Measurements from ENCODE around the gene FOXL2.

The FOXL2 gene

DNA sequence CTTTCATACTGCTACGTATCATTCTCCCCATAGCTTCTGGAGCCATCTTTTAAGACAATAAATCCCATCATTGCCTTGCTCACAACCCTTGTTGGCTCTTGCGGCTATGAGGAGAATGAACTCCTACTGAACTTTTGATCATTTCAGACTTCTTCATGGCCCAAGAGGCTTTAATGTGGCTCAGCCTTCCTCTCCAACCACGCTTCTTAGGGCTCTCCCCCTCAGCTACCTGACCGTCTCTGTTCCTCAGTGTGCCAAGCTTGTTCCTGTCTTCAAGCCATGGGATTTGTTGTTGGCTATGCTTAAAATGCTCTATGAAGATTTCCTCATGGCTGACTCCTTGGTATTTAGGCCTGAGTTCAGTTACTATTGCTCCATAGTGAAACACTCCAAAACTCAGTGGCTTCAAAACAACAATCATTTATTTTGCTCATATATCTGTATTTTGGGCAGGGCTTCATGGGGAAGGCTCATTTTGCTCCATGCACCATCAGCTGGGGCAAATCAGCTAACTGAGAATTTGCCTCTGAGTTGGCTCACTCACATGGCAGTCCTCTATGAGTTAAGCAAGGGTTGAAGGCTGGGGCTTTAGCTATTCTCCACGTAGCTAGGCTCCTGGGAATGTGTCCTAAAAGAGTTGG is 47.5 kb downstream of the FOXL2 start:
- DNase-seq (ENCODE audit: extremely low spot score, insufficient read length, low read depth) = no peak
- no peak for FAIRE-seq

DNA sequence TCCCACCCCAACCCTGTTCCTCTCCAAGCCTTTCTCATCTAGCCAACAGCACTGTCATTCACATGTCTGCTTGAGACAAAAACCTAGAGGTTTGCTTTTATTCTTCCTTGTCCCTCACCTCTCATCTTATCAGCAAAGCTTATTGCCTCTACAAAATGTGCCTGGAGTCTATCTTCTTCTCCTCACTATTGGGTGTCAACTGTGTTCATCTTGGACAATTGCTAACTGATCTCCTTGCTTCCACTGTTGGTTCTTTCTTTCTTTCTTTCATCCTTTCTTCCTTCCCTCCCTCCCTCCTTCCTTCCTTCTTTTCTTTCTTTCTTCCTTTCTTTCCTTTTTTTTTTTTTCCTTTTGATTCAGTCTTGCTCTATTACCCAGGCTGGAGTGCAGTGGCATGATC is 48.2 kb downstream of the FOXL2 start:
- FAIRE-seq (no peak), DNase-seq (ENCODE audit: extremely low spot score, insufficient read length, low read depth) (no peak)

DNA sequence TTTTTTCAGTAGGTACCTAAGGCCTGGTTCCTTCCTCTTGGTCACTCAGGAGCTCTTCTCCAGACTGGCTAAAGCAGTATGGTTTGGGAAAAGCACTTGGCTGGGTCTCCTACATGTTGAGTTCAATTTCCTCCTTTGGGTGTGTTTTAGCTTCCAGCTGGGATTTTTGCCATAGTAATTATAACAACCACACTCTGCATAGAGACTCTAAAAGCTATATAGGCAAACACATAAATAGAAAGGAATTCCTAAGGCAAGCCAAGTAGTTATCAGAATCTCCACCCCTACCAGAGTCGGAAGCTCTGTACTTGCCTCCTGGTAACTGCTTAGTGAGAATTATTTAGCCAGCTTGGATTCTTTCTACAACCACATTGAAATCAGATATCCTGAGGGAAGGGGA is 48.6 kb downstream of the FOXL2 start:
- DNase-seq (ENCODE audit: extremely low spot score, insufficient read length, low read depth) = no peak

More for the DNA sequence above, 48.6 kb downstream of the FOXL2 start:
- FAIRE-seq = no peak
